Keratinocyte (primary cell): ENCODE measurements around the gene LHX4.

Experiments used
- EZH2 ChIP-seq: IDR thresholded peaks from one replicate; pipeline ENCODE4 v1.6.1; 2012; ENCODE audit warnings: inconsistent platforms, mild to moderate bottlenecking, low read length, moderate library complexity
- TF ChIP-seq, protein P1 (sequence below), 3 experiments: IDR thresholded peaks in 1 of 3; conservative IDR thresholded peaks in 1 of 3; optimal IDR thresholded peaks in 1 of 3; 2 replicates in 2 of 3; 3 replicates in 1 of 3; pipeline versions ENCODE3 to v1.5.1; 2011; ENCODE audit warnings: low read length in 3 of 3, mild to moderate bottlenecking in 3 of 3, moderate library complexity in 2 of 3, control low read depth in 1 of 3, inconsistent platforms in 1 of 3; ENCODE audit not compliant: insufficient read depth in 2 of 3; ENCODE audit errors: extremely low read depth in 1 of 3

DNA sequence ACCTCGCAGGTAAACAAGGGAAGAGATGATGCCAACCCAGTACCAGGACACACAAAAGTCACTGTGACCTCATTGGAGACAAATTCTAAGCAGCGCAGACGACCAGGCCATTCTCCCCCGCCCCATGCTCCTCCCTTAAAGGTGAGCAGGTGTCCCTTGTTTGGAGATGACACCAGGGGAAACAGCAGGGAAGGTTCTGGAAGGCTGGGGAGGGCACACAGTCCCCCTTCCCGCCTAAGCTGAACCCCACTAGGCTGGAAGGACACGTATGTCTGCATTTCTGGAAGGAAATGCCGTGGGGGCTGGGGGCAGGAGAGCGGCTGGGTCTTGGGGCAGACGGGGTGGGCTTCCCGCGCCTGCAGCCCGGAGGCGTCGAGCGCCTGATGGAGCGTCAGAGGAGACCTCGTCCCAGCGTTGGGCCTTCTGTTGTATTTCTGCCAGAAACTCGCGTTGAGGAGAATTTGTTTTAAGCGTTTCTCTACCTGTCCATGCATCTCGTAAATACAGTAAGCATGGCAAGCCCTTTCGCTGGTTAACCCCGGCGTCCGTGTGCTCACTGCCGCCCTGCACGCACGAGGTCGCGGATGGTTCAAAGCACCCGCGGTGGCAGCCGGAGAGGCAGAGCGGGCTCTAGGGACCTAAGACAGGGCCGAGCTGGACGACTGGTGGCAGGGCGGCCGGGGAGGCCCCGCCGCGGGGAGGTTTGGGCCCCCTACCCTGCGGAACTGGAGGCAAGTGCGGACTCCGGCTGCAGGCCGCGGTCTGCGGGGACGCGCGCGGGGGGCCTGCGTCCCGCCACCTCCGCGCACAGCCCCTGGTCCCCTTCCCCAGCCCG, 1.2 kb upstream of the LHX4 start:
- TF ChIP-seq, protein P1, sequence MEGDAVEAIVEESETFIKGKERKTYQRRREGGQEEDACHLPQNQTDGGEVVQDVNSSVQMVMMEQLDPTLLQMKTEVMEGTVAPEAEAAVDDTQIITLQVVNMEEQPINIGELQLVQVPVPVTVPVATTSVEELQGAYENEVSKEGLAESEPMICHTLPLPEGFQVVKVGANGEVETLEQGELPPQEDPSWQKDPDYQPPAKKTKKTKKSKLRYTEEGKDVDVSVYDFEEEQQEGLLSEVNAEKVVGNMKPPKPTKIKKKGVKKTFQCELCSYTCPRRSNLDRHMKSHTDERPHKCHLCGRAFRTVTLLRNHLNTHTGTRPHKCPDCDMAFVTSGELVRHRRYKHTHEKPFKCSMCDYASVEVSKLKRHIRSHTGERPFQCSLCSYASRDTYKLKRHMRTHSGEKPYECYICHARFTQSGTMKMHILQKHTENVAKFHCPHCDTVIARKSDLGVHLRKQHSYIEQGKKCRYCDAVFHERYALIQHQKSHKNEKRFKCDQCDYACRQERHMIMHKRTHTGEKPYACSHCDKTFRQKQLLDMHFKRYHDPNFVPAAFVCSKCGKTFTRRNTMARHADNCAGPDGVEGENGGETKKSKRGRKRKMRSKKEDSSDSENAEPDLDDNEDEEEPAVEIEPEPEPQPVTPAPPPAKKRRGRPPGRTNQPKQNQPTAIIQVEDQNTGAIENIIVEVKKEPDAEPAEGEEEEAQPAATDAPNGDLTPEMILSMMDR (optimal IDR thresholded peaks at IDR 0.05 in 1 of 3, IDR thresholded peaks at IDR 0.05 in 1 of 3, conservative IDR thresholded peaks at IDR 0.05 in 1 of 3; ENCODE audit: extremely low read depth in 1 of 3, insufficient read depth in 2 of 3, low read length in 3 of 3): no peak
- peak; percentile 87 for TF ChIP-seq EZH2
